ENCODE measurements around the gene CACNA1I. TPM values are rescaled to one million over a fixed set of nuclear protein-coding genes. Genes with fewer than 3 reads are reported as not detected.

The CACNA1I gene
- polyA plus RNA-seq, 1 of the 3 experiments (the other 2 are of a cell fraction), result not detected

GRCh38 chr22:39651053-39651996 is 80.8 kb downstream of the CACNA1I start:
- H3K27me3 ChIP-seq (ENCODE audit: insufficient read depth), result no peaks in the 10 kb centered on the region
- 67% methylated on average over 5 of the region's 24 CpGs for WGBS (ENCODE audit: low lambda C conversion rate)
- no peaks in the 10 kb centered on the region for H3K79me2 ChIP-seq (ENCODE audit: insufficient read depth)
- TF ChIP-seq CHD2 (IDR thresholded peaks at IDR 0.05; ENCODE audit: low read length, partially characterized antibody) (no peak), RFX5 (IDR thresholded peaks at IDR 0.05; ENCODE audit: low read length) (no peak), POLR2AphosphoS5 (IDR thresholded peaks at IDR 0.05; ENCODE audit: low read depth, low read length) (no peak), ZBTB33 (IDR thresholded peaks at IDR 0.05; ENCODE audit: borderline replicate concordance, low read depth) (no peak), SMC3 (IDR thresholded peaks at IDR 0.05; ENCODE audit: low read depth, low read length) (no peak), GATA2 (CRISPR knock-in tag; IDR thresholded peaks at IDR 0.05) (no peak)
- TF ChIP-seq, protein P1, sequence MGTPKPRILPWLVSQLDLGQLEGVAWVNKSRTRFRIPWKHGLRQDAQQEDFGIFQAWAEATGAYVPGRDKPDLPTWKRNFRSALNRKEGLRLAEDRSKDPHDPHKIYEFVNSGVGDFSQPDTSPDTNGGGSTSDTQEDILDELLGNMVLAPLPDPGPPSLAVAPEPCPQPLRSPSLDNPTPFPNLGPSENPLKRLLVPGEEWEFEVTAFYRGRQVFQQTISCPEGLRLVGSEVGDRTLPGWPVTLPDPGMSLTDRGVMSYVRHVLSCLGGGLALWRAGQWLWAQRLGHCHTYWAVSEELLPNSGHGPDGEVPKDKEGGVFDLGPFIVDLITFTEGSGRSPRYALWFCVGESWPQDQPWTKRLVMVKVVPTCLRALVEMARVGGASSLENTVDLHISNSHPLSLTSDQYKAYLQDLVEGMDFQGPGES (IDR thresholded peaks at IDR 0.05; ENCODE audit: low read depth, low read length), result no peak
- TF ChIP-seq, protein P2, sequence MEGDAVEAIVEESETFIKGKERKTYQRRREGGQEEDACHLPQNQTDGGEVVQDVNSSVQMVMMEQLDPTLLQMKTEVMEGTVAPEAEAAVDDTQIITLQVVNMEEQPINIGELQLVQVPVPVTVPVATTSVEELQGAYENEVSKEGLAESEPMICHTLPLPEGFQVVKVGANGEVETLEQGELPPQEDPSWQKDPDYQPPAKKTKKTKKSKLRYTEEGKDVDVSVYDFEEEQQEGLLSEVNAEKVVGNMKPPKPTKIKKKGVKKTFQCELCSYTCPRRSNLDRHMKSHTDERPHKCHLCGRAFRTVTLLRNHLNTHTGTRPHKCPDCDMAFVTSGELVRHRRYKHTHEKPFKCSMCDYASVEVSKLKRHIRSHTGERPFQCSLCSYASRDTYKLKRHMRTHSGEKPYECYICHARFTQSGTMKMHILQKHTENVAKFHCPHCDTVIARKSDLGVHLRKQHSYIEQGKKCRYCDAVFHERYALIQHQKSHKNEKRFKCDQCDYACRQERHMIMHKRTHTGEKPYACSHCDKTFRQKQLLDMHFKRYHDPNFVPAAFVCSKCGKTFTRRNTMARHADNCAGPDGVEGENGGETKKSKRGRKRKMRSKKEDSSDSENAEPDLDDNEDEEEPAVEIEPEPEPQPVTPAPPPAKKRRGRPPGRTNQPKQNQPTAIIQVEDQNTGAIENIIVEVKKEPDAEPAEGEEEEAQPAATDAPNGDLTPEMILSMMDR (IDR thresholded peaks at IDR 0.05), result no peak
- TF ChIP-seq, protein P3, sequence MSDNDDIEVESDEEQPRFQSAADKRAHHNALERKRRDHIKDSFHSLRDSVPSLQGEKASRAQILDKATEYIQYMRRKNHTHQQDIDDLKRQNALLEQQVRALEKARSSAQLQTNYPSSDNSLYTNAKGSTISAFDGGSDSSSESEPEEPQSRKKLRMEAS (IDR thresholded peaks at IDR 0.05; ENCODE audit: low read depth), result no peak
- H3K27ac ChIP-seq (ENCODE audit: low read depth in 2 of 2, low read length in 1 of 2), result no peak overlapping the region
- no peaks in the 10 kb centered on the region for H4K20me1 ChIP-seq (ENCODE audit: insufficient read depth)
- H3K9me3 ChIP-seq, result no peaks in the 10 kb centered on the region
- H3K36me3 ChIP-seq (replicated peaks in 1 of 2; ENCODE audit: control insufficient read depth in 1 of 2, insufficient read depth in 2 of 2, low read length in 1 of 2), result no peaks in the 10 kb centered on the region
- no peak overlapping the region for H2AFZ ChIP-seq (ENCODE audit: low read depth)
- CTCF ChIA-PET, result interaction anchor here (1.0 kb wide), 1 partner anchor 374 kb away, joined by 4 read pairs; no protein-coding TSS in a partner anchor
- no peak for DNase-seq
- H3K9ac ChIP-seq, result no peak overlapping the region
- H3K4me1 ChIP-seq (ENCODE audit: control insufficient read depth in 1 of 2, insufficient read depth in 2 of 2, low read depth in 1 of 2, low read length in 1 of 2), result no peaks in the 10 kb centered on the region; a peak in 1 of 4 replicates
- no peaks in the 10 kb centered on the region for H3F3A ChIP-seq (replicated peaks; ENCODE audit: insufficient read depth)
- no peak overlapping the region for H3K4me3 ChIP-seq (ENCODE audit: low read depth in 2 of 2, low read length in 1 of 2)
- H3K9me2 ChIP-seq, result no peaks in the 10 kb centered on the region
- H3K4me2 ChIP-seq, result no peak overlapping the region
- POLR2A ChIA-PET, result no interaction called here

Data from SK-N-SH (cell line).